Endodermal cell (in vitro differentiated cells): ENCODE data around the gene NHEJ1. TPM values are rescaled to one million over a fixed set of nuclear protein-coding genes. Genes with fewer than 3 reads are reported as not detected.

Experiments
- DNase-seq: peaks from one replicate; pipeline ENCODE4 v3.0.0-alpha.2; 2017
- H3K27ac ChIP-seq: 2 replicates; pipeline ENCODE4 v1.5.1; 2013; ENCODE audit warnings: mild to moderate bottlenecking, low read depth, low read length, moderate library complexity
- H3K27me3 ChIP-seq: 2 replicates; pipeline ENCODE4 v1.6.1; 2013; ENCODE audit warnings: mild to moderate bottlenecking, low read length, moderate library complexity; ENCODE audit not compliant: insufficient read depth, control insufficient read depth, poor library complexity, severe bottlenecking
- H3K36me3 ChIP-seq: 2 replicates; pipeline ENCODE4 v1.7.0; 2013; ENCODE audit warnings: mild to moderate bottlenecking, low read length, moderate library complexity; ENCODE audit not compliant: control insufficient read depth, insufficient read depth
- H3K4me1 ChIP-seq: one replicate; pipeline ENCODE4 v1.7.0; 2013; ENCODE audit warnings: low read length; ENCODE audit not compliant: control insufficient read depth, insufficient read depth
- H3K4me3 ChIP-seq: 2 replicates; pipeline ENCODE4 v1.5.1; 2013; ENCODE audit warnings: mild to moderate bottlenecking, low read length, moderate library complexity
- H3K9ac ChIP-seq: 2 replicates; pipeline ENCODE4 v1.6.1; 2013; ENCODE audit warnings: mild to moderate bottlenecking, low read length, moderate library complexity; ENCODE audit not compliant: poor library complexity, severe bottlenecking; ENCODE audit errors: extremely low read depth
- H3K9me3 ChIP-seq: 2 replicates; pipeline ENCODE4 v1.6.1; 2013; ENCODE audit warnings: mild to moderate bottlenecking, low read length, moderate library complexity; ENCODE audit not compliant: control insufficient read depth
- H3K27ac Mint-ChIP-seq: 2 replicates; pipeline ENCODE4 v1.8.0; 2020; ENCODE audit warnings: mixed read lengths
- H3K27me3 Mint-ChIP-seq: 2 replicates; pipeline ENCODE4 v1.8.0; 2021; ENCODE audit warnings: mild to moderate bottlenecking, mixed read lengths; ENCODE audit not compliant: insufficient read depth
- H3K36me3 Mint-ChIP-seq: 2 replicates; pipeline ENCODE4 v1.8.0; 2020; ENCODE audit warnings: low read depth, mixed read lengths
- H3K4me1 Mint-ChIP-seq: 2 replicates; pipeline ENCODE4 v1.8.0; 2020; ENCODE audit warnings: mixed read lengths
- H3K4me3 Mint-ChIP-seq: 2 replicates; pipeline ENCODE4 v1.8.0; 2020; ENCODE audit warnings: mild to moderate bottlenecking, moderate library complexity, mixed read lengths
- H3K9me3 Mint-ChIP-seq: 2 replicates; pipeline ENCODE4 v1.8.0; 2020; ENCODE audit warnings: mild to moderate bottlenecking, mixed read lengths
- whole genome bisulfite sequencing, 2 experiments: methylation state at CpG; one replicate each; pipeline versions ENCODE4 v1.1.5 to v1.1.7; 2013; ENCODE audit warnings: missing lambda C conversion rate in 2 of 2, mixed read lengths in 1 of 2; ENCODE audit not compliant: insufficient coverage in 1 of 2, insufficient read length in 1 of 2; 5-methylcytosine and 5-hydroxymethylcytosine counted together
- total RNA-seq, 2 donors: library from RNA; stranded (reverse); fragmentation: NEBNext Ultra II Directional in 1 of 2; extraction: Animal tissue kit (Norgen Biotek cat#: 25700) in 1 of 2; gene quantifications; 2 replicates in 1 of 2; 3 replicates in 1 of 2; pipeline ENCODE4 v1.2.1, GENCODE V29; 2021
- TF ChIP-seq, protein P1 (sequence below): fragments of 200-600 bp; sonication (generic); conservative IDR thresholded peaks from 2 replicates; pipeline ENCODE4 v1.5.0; 2021; ENCODE audit warnings: antibody characterized with exemption, mild to moderate bottlenecking

The NHEJ1 gene
- total RNA-seq, 2 donors from 2014 or later = 16.2 to 27.4 TPM

DNA sequence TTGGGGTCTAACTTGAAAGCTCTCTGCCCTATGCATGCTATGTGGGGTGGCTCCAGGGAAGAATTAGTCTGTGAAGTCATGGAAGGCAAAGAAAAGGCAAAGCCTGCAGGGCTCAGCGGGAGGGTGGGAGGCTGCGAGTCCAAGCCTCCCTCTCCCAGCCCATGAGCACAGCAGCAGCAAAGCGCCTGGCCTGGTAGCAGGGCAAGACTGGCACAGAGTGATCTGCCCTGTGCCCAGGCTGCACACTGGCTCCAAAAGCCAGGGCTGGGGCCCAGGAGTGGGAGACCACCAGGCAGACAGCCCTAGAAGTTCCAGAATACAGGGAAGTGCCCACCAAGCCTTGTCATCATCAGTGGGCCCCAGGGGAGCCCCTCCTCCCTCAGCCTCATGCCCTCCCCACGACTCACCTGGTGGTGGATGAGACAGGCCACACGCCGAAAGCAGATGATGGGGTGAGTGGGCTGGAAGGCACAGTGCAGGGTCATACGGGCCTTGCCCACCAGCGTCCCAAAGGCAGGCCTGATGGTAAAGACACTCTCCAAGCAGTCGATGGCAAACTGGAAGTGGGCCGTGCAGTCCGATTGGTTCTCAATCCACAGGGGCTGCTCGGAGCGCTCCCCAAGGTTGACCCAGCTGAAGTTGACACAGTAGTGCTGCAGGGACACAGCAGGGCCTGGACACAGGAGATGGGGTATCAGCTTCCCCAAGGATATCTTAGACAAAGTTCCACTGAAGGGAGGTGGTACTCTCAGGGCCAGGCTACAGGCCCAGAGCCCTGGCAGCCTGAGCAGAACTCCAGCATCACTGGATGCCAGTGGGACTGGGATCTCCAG is 131.4 kb downstream of the NHEJ1 start:
- Histone ChIP-seq H3K9me3 (no peaks in the 10 kb centered on the region), H3K9ac (no peak overlapping the region), H3K27me3 (peaks cover 15% of the 10 kb centered on the region), H3K4me1 (no peaks in the 10 kb centered on the region), H3K4me3 (no peak overlapping the region), H3K36me3 (no peaks in the 10 kb centered on the region), H3K27ac (no peak overlapping the region)
- no peak overlapping the region for H3K4me3 Mint-ChIP-seq
- no peak for DNase-seq
- H3K9me3 Mint-ChIP-seq = no peaks in the 10 kb centered on the region
- peaks cover 3% of the 10 kb centered on the region for H3K4me1 Mint-ChIP-seq
- TF ChIP-seq, protein P1, sequence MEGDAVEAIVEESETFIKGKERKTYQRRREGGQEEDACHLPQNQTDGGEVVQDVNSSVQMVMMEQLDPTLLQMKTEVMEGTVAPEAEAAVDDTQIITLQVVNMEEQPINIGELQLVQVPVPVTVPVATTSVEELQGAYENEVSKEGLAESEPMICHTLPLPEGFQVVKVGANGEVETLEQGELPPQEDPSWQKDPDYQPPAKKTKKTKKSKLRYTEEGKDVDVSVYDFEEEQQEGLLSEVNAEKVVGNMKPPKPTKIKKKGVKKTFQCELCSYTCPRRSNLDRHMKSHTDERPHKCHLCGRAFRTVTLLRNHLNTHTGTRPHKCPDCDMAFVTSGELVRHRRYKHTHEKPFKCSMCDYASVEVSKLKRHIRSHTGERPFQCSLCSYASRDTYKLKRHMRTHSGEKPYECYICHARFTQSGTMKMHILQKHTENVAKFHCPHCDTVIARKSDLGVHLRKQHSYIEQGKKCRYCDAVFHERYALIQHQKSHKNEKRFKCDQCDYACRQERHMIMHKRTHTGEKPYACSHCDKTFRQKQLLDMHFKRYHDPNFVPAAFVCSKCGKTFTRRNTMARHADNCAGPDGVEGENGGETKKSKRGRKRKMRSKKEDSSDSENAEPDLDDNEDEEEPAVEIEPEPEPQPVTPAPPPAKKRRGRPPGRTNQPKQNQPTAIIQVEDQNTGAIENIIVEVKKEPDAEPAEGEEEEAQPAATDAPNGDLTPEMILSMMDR = no peak
- no peaks in the 10 kb centered on the region for H3K36me3 Mint-ChIP-seq
- H3K27me3 Mint-ChIP-seq = peaks cover 26% of the 10 kb centered on the region
- WGBS, 2 experiments = 77 to 78% methylated on average over 11 to 13 of the region's 13 CpGs
- H3K27ac Mint-ChIP-seq = no peak overlapping the region

DNA sequence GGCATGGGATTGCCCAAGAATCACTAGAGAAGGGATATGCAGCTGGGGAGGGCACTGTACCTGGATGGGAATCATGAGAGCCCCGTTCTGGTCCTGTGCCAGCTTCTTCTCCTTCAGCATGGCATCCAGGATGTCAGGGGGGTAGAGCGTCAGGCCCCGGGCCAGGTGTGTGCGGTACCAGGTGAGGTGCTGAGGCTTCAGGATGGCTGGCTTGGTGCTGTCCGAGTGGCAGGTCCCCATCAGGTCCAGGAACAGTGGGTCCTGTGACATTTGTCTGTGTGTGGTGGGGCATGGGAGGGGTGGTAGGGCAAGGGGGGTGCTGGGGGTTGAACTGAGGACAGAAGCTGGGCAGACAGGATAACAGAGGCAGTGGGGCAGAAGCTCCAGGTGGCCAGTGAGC is 132.5 kb downstream of the NHEJ1 start:
- Histone ChIP-seq H3K4me1 (no peaks in the 10 kb centered on the region), H3K27me3 (peaks cover 4% of the 10 kb centered on the region), H3K4me3 (no peak overlapping the region), H3K9me3 (no peaks in the 10 kb centered on the region), H3K36me3 (no peaks in the 10 kb centered on the region), H3K27ac (no peak overlapping the region), H3K9ac (no peak overlapping the region)
- Mint-ChIP-seq H3K4me3 (no peak overlapping the region), H3K27me3 (peaks cover 18% of the 10 kb centered on the region), H3K4me1 (peaks cover 3% of the 10 kb centered on the region), H3K36me3 (no peaks in the 10 kb centered on the region), H3K27ac (no peak overlapping the region), H3K9me3 (no peaks in the 10 kb centered on the region)
- no peak for DNase-seq
- TF ChIP-seq, protein P1 = no peak
- 80 to 84% methylated on average over 3 to 5 of the region's 5 CpGs for WGBS, 2 experiments

DNA sequence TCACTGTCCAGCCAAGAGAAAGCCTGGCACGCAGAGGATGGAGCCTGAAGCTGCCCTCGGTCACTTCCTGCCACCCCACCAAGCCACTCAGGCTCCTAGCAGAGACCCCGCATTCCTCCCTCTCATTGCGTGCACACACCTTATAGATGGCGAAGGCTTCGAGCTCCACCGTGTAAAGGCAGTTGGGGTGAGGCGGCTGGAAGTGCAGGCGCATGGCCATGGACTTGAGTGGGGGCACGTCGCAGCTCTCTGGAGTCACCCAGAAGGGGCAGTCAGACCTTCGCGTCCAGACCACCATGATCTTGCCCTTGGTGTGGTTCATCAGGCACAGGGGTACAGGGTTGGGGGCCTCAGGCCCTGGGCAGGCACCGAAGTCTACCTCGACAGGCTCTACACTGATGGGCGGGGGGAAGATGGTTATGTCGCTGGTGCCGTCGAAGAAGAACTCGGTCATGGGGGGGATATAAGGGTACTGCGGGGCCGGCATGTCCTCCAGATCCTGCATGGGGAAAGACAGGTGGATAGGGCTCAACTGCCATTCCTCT is 133.0 kb downstream of the NHEJ1 start:
- TF ChIP-seq, protein P1 = no peak
- no peaks in the 10 kb centered on the region for H3K9me3 Mint-ChIP-seq
- H3K27me3 ChIP-seq = no peaks in the 10 kb centered on the region
- H3K4me1 ChIP-seq = no peaks in the 10 kb centered on the region
- H3K27ac Mint-ChIP-seq = no peak overlapping the region
- no peak overlapping the region for H3K4me3 ChIP-seq
- H3K4me1 Mint-ChIP-seq = peaks cover 3% of the 10 kb centered on the region
- no peak overlapping the region for H3K4me3 Mint-ChIP-seq
- DNase-seq = no peak
- H3K27me3 Mint-ChIP-seq = peaks cover 17% of the 10 kb centered on the region
- 90 to 98% methylated on average over 11 to 22 of the region's 22 CpGs for WGBS, 2 experiments
- no peaks in the 10 kb centered on the region for H3K36me3 ChIP-seq
- H3K9ac ChIP-seq = no peak overlapping the region
- no peaks in the 10 kb centered on the region for H3K9me3 ChIP-seq
- no peak overlapping the region for H3K27ac ChIP-seq
- no peaks in the 10 kb centered on the region for H3K36me3 Mint-ChIP-seq
